HepG2 (cell line): ENCODE results near the gene SMAD6.

Source experiments
- BRCA1 ChIP-seq: sonication (generic); formaldehyde crosslinking; IDR thresholded peaks from 2 replicates; pipeline ENCODE4 v1.4.0; 2020; ENCODE audit warnings: missing genetic modification reagents
- HDAC6 ChIP-seq: fragments of 200-600 bp; sonication (generic); IDR thresholded peaks from 2 replicates; pipeline ENCODE4 v1.7.0; 2017; ENCODE audit warnings: mild to moderate bottlenecking, antibody characterized with exemption, low read length, low read depth
- ONECUT2 ChIP-seq: sonication (generic); formaldehyde crosslinking; IDR thresholded peaks from 2 replicates; pipeline ENCODE4 v1.4.0; 2020; ENCODE audit warnings: missing genetic modification reagents
- POLR2AphosphoS5 ChIP-seq: IDR thresholded peaks from 2 replicates; pipeline ENCODE4 v1.6.1; 2012; ENCODE audit warnings: low read depth, low read length
- REL ChIP-seq: sonication (generic); formaldehyde crosslinking; conservative IDR thresholded peaks from 2 replicates; pipeline ENCODE4 v1.8.0; 2022; ENCODE audit warnings: mild to moderate bottlenecking, missing genetic modification reagents, moderate library complexity
- ZFP82 ChIP-seq: sonication (generic); formaldehyde crosslinking; IDR thresholded peaks from 2 replicates; pipeline ENCODE4 v1.5.1; 2020; ENCODE audit warnings: mild to moderate bottlenecking, missing genetic modification reagents, borderline replicate concordance
- ZNF281 ChIP-seq: sonication (generic); formaldehyde crosslinking; IDR thresholded peaks from 2 replicates; pipeline ENCODE4 v1.4.0; 2020; ENCODE audit warnings: missing genetic modification reagents, borderline replicate concordance
- ZNF496 ChIP-seq: sonication (generic); formaldehyde crosslinking; IDR thresholded peaks from 2 replicates; pipeline ENCODE4 v1.8.1; 2023; ENCODE audit warnings: mild to moderate bottlenecking, moderate library complexity, missing genetic modification reagents; ENCODE audit not compliant: insufficient replicate concordance
- ZNF749 ChIP-seq: sonication (generic); formaldehyde crosslinking; IDR thresholded peaks from 2 replicates; pipeline ENCODE4 v1.8.0; 2022; ENCODE audit warnings: mild to moderate bottlenecking, missing genetic modification reagents, moderate library complexity, borderline replicate concordance
- TF ChIP-seq, protein P1 (sequence below): sonication (generic); formaldehyde crosslinking; IDR thresholded peaks from 2 replicates; pipeline ENCODE4 v1.5.0; 2020; ENCODE audit warnings: mild to moderate bottlenecking, missing genetic modification reagents, moderate library complexity
- TF ChIP-seq, protein P2 (sequence below): sonication (generic); formaldehyde crosslinking; IDR thresholded peaks from 2 replicates; pipeline ENCODE4 v1.4.0; 2020; ENCODE audit warnings: missing genetic modification reagents

DNA sequence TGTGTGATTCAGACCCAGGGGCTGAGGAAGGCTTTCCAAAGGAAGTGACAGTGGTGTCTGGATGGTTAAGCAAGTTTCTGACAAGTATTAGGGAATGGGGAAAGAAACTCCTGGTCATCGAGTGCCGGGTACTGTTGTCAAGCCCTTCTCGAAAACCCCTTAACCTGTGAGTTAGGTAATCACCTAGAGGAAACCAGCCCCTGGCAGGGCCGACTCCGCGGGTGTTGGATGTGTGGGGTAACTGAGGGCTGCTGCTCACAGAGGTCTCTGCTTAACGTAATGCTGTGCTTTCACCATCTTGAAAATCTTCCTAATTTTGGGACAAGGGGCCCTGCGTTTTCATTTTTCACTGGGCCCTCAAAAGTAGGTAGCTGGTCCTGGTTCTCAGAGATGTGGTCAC is 67.0 kb downstream of the SMAD6 start:
- TF ChIP-seq ONECUT2 (CRISPR knock-in tag) (no peak), ZFP82 (no peak), REL (CRISPR knock-in tag) (no peak), ZNF496 (CRISPR knock-in tag) (no peak), BRCA1 (CRISPR knock-in tag) (no peak), POLR2AphosphoS5 (no peak), HDAC6 (no peak), ZNF749 (CRISPR knock-in tag) (no peak), ZNF281 (CRISPR knock-in tag) (no peak)
- TF ChIP-seq, protein P1, sequence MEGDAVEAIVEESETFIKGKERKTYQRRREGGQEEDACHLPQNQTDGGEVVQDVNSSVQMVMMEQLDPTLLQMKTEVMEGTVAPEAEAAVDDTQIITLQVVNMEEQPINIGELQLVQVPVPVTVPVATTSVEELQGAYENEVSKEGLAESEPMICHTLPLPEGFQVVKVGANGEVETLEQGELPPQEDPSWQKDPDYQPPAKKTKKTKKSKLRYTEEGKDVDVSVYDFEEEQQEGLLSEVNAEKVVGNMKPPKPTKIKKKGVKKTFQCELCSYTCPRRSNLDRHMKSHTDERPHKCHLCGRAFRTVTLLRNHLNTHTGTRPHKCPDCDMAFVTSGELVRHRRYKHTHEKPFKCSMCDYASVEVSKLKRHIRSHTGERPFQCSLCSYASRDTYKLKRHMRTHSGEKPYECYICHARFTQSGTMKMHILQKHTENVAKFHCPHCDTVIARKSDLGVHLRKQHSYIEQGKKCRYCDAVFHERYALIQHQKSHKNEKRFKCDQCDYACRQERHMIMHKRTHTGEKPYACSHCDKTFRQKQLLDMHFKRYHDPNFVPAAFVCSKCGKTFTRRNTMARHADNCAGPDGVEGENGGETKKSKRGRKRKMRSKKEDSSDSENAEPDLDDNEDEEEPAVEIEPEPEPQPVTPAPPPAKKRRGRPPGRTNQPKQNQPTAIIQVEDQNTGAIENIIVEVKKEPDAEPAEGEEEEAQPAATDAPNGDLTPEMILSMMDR (CRISPR knock-in tag), result no peak
- TF ChIP-seq, protein P2, sequence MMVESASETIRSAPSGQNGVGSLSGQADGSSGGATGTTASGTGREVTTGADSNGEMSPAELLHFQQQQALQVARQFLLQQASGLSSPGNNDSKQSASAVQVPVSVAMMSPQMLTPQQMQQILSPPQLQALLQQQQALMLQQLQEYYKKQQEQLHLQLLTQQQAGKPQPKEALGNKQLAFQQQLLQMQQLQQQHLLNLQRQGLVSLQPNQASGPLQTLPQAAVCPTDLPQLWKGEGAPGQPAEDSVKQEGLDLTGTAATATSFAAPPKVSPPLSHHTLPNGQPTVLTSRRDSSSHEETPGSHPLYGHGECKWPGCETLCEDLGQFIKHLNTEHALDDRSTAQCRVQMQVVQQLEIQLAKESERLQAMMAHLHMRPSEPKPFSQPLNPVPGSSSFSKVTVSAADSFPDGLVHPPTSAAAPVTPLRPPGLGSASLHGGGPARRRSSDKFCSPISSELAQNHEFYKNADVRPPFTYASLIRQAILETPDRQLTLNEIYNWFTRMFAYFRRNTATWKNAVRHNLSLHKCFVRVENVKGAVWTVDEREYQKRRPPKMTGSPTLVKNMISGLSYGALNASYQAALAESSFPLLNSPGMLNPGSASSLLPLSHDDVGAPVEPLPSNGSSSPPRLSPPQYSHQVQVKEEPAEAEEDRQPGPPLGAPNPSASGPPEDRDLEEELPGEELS (CRISPR knock-in tag), result no peak
